Renal cortex interstitium (tissue), 11 donors: Measurements from ENCODE around the gene ZBTB20. TPM values are rescaled to one million over a fixed set of nuclear protein-coding genes. Genes with fewer than 3 reads are reported as not detected.

Source experiments
- DNase-seq, 11 donors: peaks; one replicate each; pipeline ENCODE4 v3.0.0-alpha.2; 2013; ENCODE audit warnings: low read depth in 9 of 11, low spot score in 4 of 11; ENCODE audit errors: extremely low read depth in 1 of 11
- polyA plus RNA-seq, 3 donors: library from polyadenylated mRNA; unstranded; fragments of 120-200 nt; gene quantifications; one replicate each; pipeline ENCODE4 v1.2.1, GENCODE V29; 2013; ENCODE audit not compliant: insufficient read length in 3 of 3

ZBTB20 gene
- polyA plus RNA-seq, 3 donors: 5.5 to 6.9 (median 6.6) TPM

DNA sequence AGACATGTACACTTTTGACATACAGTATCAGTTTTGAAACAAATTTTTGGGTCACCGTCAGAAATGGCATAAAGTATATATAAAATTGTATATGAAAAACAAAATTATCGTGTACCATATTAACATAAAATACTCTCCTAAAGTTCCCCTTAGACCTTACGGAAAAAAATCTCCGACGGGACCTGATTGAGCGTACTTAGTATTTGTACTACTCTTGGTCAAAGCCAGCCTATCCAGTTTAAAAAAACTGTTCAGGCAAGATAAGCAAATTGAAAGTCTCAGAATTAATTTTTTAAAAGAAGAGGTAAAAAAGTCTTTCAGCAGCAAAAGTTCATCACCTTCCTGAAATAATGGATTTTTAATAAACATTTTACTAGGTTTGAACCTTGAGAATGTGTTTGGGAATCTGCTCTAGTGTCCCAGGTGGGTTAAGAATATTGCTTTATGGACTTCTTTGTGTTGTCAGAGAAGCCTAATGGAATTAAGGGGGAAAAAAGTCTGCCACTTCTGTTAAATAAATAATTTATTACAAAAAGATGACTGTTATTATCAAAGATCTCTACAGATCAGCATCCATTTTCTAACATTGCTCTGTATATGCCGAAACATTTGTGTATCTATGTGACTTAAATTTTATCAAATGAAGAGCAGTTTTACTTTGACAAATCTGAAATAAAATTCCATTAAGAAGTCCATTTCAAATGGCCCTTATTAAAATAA is 48.6 kb downstream of the ZBTB20 start:
- DNase-seq: no peak

DNA sequence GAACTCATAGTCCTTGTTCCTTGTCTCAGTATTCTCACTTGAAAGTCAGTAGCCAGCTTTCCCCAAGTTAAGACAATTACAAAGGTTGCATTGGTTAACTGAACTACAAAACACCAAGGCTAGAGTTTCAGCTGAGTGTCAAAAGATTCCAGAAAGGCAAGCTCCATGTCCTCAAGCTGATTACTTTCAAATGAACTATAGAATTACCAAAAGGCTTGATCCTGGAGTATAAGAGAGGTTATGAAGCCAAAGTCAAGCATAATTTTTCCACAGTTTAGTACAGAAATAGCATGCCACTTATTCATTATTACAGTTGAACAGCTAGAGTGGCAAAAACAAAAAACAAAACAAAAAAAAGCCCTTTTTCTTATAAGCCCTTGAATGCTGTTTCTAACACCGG is 51.9 kb downstream of the ZBTB20 start:
- no peak for DNase-seq

DNA sequence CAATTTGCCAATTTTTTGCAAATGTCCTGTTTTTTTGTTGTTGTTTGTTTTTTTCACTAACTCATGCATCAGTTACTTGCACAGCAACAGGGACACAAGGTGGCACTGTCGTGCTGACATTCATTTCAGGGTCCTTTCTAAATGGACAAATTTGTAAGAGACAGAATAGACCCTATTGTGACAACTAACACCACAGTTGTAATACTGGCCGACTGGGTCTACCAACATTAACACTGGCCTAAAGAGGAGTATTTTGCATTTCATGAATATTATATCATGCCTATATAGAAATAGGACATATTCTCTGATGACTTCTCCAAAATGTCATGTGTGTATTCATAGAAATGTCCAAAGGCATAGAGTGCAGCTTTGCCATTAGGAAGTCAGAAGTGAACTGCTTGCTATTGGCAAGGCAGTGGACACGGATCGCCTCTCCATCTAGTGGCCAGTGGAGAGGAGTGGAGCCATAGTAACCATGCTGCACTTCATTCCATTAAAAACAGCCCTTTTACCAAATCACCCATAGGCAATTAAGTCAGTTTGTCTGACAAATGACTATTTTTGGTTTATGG is 54.8 kb downstream of the ZBTB20 start:
- peak in 4 of 11 donors; percentile 49 to 60 (median 58) for DNase-seq

DNA sequence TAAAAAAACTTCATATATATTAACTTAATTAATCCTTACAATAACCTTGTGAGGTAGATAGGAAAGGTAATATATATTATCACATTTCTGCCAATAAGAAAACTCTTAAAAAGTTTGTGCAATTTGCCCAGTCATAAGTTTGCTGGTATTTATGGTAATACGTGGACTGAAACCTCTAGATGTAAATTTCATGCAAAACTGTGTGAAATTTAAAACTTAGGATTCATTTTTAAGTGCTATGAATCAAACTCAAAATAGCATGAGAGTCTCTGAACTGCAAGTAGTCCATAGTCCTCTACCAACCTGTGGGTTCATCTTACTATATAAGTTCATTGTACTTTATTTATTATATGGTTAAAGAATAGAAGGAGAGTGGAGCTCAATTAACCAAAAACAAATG is 56.4 kb downstream of the ZBTB20 start:
- no peak for DNase-seq

DNA sequence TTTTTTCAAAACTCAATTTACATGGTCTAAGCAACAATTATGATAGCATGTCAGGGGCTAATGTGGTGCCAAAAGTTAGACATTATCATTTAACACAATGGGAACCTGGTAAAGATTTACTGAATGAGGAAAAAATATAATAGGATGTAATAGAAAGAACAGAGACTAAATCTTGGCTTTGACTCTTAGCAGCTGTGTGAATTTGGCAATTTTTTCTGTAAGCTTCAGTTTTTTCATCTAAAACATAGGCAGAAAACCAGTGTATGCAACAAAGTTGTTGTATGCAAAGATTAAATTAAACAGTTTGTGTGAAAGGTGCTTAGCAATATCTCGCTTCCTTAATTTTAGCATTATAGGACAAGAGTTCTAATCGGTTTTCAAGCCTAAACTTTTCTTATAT is 57.6 kb downstream of the ZBTB20 start:
- no peak for DNase-seq

DNA sequence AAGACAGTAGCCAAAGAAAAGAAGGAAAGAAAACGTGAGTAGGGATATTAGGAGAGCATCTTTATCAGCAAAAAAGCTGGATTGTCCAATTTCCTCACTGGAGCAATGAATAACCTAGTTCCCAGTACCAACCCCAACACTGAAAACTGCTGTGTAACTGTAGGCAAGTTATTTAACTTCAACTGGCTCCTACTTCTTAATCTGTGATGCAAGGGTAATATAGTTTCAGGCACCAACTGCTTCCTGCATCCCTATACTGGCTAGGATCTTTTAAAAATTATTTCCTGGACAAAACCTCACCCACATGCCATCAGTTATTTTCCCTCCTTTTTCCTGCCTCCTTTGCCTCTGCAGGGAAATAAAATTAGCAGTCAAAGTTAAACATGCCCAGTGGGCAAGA is 59.6 kb downstream of the ZBTB20 start:
- DNase-seq: no peak

DNA sequence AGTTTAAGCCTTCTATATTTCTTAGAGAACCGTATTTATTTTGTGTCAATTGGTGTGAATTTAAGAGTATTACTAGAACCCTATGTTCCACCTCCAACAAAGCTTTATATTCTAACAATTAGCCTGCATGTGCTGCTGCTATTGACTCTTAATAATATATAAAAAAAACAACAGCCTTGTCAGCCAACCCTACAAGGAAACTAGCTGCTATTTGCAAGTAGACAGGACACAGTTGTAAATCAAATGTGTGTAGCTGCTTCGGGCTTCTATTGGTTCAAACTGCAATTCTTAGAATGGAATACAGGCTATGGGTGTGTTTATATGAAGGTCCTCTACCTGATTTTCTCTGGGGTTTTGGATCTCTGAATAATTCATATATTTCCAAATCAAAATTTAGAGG is 60.7 kb downstream of the ZBTB20 start:
- no peak for DNase-seq

DNA sequence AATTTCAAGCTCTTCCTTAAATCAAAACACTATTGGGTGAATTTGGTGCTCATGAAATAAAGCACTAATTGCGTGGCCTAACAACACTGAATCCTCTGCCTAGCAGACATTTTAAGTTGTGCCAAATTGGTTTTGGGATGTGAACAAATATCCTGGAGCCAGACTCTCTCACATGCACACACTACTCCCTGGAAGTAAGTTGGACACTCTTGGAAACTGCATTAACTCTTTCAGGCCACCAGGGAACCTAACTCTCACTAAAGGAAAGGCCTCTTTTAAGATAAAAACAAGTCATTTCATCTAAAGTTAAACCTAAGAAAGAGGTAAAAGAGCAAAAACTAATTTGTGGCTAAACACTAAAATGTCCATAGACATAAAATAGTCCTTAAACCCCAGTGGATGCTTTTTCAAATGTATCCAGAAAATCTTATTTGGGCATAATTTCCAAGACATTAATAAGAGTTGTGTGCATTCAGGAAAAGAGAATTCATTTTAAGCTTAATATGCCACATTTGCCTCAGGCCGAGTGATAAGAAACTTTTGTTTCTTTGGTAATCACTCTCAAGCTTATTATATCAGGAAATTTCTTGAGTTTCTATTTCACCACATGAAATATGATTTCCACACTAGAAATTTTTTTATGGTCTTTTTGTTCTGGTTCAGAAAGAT is 61.8 kb downstream of the ZBTB20 start:
- no peak for DNase-seq

DNA sequence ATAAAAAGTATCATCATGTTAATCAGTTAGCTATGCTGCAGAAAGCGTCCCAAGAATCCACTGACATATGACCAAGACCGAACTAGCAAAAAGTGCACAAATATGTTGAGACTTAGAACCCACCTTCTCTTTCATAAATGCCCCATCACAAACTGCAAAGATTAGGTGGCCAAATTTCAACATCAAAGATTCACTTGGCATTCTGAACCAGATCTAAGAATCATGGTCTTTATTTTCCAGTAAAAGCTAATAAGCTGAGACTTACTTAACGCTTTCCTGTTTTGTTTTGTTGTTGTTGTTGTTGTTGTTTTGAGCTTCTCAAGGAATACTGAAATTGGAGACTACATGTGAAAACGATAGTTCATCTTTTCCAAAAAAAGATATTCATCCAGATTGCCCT is 62.4 kb downstream of the ZBTB20 start:
- no peak for DNase-seq

DNA sequence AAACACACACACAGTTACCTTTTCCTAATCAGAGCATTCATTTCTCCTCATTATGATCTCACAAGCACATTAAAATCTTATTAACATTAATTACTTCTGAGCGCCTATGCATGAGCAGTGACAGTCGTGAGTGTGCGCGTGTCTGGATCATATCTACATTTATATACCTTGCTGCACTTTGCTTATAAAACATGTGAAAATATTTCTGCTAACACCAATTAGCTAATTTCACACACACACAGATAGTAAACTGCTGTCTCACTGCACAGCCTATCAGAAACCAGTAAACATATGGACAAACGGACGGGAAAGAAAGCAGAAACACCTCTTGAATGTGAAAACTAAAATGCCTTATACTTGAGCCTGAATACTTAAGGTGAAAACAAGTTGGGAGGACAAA is 64.8 kb downstream of the ZBTB20 start:
- no peak for DNase-seq

DNA sequence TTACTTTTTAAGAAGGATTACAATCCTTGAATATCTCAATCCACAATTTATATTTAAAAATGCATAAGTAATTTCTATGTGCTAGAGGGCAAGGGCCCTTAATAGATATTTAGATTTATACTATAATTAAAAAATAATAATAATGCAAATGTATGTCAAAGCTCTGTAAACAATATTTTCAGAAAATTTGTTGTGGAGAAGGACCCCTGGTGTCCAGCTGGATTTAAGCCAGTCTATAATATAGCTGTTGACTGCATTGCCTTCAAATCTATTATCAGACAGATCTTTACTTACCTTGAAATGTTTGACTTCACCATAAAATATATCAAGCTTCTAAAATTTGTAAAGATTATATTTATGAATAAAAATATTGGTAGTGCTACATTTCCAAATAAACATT is 65.6 kb downstream of the ZBTB20 start:
- no peak for DNase-seq

DNA sequence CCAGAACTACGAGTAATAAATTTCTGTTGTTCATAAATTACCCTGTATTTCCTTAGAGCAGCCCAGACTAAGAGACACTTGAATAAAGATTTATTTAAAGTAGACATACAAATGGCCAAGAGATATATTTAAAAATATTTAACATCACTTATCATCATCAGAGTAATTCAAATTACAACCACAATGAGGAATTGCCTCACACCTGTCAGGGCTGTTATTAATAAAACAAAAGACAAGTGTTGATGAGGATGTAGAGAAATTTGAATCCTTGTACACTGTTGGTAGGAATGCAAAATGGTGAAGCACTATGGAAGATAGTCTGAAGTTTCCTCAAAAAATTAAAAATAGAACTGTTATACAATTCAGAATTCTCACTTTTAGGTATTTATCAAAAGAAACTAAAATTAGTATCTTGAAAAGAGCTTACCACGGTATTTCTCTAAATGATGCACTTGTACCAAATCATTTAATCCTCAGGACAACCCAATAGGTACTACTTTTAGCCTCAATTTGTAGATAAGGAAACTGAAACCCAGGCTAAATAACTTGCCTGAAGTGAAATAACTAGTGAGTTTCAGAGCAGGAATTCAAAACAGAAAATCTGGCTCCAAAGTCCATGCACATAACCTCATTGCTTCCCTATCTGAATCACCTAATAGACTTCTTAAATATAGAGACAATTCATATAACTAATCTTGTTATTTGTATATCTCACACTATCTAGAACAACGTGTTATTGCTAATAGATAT is 69.4 kb downstream of the ZBTB20 start:
- no peak for DNase-seq

DNA sequence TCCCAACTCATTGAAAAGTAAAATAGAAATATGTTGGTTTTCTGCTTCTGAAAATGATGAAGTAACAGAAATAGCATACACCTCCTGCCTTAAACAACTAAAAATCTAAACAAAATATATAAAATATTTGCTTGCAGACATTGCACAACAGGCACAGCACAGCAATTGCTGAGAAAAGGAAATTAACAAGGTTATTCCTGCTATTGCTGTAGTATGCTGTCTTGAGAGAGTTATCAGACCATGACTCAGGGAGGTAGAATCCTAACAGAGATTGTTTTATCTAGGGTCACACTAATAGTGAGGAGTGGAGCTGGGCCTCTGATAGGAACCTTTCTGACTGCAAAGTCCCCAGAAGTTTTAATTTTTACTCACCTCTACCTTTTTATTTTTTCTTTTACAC is 72.6 kb downstream of the ZBTB20 start:
- no peak for DNase-seq

DNA sequence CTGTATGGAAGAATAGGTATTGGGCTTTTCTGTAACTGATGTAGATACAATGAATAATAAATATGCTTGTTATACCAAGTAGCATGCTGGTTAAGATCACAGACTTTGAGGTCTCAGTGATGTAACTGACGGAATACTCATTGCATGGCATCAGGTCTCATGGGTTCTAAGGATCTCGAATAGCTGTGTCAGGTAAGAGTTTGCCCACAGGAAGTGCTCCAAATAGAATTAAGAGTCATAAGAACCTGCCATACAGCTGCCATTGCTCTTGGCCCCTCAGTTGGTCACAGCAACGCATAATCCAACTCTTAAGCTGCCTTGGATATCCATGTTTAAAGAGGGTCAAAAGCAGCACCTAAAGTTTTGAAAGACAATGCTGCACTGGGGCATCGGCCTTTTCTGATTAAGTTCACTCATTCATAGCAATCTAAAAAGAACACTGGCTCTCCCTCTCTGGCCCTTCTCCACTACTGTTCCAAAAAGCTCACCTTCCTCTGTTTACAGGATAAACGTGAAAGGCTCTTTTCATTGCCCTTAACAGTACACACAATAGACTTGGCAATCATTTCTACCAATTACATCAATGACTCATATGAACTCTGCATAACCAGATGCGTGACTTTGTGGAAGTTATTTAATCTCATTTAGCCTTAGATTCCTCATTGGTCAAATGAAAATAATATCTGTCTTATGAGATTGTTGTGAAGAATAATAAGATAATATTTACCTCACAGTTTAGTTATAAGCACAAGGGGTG is 74.6 kb downstream of the ZBTB20 start:
- no peak for DNase-seq

DNA sequence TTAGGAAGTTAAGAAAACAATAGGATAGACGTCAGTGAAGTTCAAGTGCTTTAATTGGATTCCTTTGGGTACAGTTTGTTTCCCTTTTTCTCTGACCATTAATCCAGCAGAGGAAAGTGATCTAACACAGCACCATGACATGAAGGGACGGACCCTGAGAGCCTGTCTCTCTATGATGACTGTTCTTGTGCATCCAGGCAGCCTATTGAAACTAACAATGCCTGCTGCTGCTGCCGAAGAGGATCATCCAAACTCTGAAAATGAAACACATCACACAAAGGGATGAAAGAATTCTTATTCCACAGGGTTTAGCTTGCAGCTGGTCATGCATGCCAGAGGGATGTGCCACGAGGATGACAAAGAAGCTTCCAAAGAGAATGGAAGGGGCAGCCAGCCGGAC is 75.5 kb downstream of the ZBTB20 start:
- DNase-seq: peak in 6 of 11 donors; percentile 3 to 25 (median 14)

DNA sequence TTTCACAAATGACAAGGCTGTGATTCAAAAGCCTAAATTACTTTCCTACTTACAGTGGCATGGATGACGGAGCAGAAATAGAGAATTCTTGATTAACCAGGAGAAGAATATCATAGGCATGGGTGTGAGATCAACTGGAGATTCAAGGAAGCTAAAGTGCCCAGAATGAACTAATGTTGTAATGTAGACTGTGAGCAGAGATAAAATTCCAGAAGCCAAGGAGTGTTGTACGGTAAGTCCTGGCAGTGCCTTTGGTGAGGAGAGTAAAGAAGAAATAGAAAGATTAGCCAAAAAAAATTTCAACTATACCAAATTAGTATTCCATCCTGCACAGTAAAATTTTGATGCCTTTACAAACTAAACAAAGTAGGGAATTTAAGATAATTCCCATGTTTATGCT is 75.9 kb downstream of the ZBTB20 start:
- DNase-seq: no peak

DNA sequence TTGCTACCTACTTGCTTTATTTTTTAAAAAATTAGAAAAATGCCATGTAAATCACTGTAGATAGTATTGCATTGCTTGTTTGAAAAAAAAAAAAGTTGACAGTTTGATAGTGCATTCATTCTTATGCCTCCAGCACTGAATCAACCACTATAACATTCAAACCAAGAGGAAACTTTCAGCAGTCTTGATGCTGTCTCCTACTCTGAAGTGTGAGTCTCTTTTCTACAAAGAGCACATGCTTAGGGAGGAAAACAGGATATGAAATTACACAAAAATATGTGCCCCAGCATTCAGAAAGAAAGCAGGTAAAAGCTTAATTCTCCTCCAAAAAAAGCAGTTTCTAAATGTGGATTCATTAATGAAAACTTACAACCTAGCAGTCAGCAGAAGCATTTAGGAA is 78.3 kb downstream of the ZBTB20 start:
- DNase-seq: no peak

DNA sequence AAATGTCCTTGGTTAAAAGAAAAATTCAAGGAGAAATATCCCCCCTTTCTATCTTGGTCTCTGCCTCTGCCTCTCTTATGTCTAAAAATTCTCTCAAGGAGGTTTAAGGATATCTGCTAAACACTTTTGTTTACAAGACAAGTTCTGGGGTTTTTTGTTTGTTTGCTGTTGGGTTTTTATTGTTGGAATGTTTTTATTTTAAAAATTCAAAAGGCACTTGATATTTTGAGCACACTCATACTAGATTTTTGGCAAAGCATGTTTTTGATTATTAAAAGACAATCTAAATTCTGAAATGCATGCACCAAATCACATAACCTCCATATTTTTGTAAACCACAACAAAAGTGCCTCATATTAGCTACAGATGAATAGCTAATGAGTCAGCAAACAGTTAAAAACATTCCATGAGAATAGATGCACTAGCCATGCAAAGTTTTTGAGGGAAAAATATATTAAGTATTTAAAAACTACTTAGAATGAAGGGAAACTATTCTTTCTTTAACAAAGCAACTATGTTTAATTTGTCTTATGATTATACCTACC is 84.6 kb downstream of the ZBTB20 start:
- no peak for DNase-seq

DNA sequence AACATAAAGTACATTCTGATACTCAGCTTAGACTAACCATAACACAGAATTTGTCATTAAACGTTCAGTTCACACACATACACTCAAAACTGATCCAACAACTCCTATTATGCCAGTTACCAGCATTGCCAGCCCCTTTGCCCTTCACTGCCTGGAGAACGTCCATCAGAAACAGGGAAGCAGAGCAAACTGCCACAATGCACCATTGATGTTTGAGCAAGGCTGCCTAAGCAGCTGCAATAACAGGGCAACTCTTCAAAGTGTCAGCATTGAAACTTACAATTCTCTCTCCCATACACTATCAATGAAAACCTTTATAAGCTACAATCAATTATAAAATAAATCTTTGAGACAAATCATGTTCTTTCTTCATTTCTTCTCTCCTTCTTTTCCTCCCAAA is 85.1 kb downstream of the ZBTB20 start:
- DNase-seq: no peak
